GM18951 (cell line): ENCODE results near the gene UBASH3B.

Experiments used
- POLR2A ChIP-seq: IDR thresholded peaks from 4 replicates; pipeline ENCODE4 v1.6.1; 2011; ENCODE audit warnings: mild to moderate bottlenecking; ENCODE audit not compliant: insufficient read length, insufficient read depth; ENCODE audit errors: extremely low read depth
- in situ Hi-C: fragments of 300-500 bp; cut with MboI; formaldehyde crosslinking; loops from one replicate; pipeline ENCODE4 v1.12.0; 2022; ENCODE audit warnings: low sequenced_read_pairs, mixed read lengths, inconsistent platforms; ENCODE audit not compliant: unreplicated experiment

The UBASH3B gene

DNA sequence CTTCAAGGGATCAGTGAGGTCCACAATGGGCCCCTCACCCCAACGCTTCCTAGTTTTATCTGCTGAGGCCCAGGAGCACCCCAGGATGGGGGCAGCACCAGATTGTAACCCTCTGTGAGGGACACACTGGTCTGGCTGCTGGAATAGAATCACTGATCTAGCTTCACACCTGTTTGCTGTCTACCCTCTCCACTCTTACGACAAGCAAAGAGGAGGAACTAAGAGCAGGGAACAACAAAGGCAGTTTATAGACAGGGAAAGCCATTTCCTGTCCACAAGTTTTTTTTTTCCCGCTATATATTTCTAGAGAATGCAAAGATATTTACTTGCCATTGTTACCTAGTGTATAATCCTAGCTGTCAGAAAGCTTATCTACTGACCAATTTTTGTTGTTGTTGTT, 121.8 kb downstream of the UBASH3B start:
- TF ChIP-seq POLR2A, result no peak
- in situ Hi-C loops, result no loop called here

DNA sequence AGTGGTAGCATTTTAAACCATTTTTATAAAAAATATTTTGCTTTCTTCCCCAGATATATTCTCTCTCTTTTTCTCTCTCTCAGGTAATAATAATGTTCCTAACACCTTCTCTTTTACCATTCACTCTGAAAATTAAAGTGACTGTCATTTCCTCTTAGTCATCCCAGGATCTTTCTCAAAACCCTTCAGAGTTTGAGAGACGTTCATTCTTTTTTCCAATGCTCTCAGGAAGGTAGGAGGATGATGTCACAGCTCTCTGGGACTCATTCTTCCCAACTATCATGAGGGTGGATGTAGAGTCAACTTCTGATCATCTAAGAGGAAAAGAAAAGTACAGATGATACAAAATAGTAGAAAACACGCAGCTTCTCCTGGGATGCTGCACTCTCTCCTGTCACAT, 122.6 kb downstream of the UBASH3B start:
- in situ Hi-C loops, result no loop called here
- no peak for TF ChIP-seq POLR2A

DNA sequence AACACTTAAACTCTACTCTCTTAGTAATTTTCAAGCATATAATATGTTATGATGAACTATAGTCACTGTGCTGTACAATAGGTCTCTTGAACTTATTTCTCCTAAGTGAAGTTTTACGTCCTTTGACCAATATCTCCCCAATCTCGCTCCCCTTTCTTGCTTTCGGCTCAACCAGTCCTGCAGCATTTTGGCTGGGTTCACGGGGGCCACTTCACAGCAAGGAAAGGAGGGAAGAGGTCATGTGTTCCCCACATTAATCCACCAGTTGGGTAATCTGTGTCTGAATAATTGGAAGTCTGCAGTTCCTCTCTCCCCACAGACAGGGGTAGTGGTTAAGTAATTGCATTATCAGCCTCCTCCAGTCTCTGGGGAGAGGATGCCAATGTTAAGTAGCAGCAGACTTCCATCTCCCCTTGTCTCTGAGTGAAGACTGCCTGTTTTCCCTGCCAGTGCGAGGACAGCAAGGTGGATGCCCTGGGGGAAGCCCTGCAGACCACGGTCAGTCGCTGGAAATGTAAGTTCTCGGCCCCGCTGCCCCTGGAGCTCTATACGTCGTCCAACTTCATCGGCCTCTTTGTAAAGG, 123.6 kb downstream of the UBASH3B start:
- in situ Hi-C loops, result no loop called here
- TF ChIP-seq POLR2A, result no peak

DNA sequence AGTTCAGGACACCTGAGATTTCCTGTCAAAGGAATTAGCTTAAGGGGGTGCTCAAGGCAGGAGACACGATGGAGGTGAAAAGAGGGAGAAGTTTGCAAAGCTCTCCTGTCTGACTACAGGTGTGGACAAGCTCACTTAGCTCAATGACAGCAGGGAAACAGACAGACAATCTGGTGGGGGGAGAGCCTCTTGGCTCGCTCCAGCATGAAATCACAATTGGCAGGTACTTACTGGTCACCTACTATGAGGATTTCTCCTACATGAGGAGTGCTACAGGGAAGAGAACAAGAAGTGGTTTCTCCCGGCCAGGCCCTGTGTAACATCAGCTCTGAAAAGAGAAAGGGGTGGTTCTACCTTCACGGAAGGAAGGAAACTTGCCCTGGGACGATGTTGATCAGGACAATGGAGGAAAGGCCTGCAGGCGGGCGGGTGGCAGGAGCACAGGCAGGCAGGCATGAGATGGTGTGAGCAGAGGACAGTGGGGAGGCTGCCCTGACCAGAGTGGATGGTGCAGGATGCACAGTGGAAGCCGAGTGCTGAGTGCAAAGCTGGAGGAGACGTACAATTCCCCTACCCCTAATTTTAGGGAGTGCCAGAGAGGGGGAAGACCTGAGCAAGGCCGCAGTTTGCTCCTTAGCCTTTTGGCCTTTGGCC, 124.9 kb downstream of the UBASH3B start:
- TF ChIP-seq POLR2A, result no peak
- in situ Hi-C loops, result loop anchor here (10.0 kb wide), 1 partner anchor 146 kb away; no protein-coding TSS in a partner anchor

DNA sequence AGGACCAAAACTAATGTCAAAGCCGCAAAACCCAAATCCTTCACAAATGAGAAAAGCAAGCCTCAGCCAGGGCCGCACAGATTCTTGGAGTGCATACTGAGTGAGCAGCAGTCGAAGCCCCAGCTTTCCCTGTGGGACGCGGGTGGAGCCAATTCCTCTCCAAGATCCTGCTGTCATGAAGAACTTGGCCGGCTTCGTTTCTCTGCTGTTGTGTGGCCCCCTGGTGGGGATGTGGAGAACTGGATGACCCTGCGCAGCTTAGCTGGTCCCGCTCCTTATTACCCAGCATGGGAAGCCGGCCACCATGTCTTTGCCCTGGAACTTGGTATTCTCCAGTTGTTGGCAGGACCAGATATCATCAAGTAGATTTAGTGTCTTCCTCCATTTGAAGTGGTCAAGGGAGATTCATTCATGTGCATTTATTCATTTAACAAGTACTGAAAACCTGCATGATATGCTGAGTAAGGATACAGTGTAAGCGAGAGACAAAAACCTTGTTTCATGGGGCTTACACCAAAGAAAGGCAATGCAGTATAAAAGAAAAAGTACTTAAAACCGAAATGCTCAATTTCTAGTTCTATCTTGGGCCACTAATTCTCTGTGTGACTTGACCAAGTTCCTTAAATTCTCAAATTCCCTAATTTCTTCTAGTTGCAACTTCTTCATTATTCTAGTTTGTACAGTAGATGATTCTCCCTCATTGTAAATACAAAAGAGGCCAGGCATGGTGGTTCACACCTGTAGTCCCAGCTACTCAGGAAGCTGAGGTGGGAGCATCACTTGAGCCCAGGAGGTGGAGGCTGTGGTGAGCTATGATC, 126.1 kb downstream of the UBASH3B start:
- no peak for TF ChIP-seq POLR2A
- in situ Hi-C loops, result loop anchor here (10.0 kb wide), 1 partner anchor 147 kb away; no protein-coding TSS in a partner anchor

DNA sequence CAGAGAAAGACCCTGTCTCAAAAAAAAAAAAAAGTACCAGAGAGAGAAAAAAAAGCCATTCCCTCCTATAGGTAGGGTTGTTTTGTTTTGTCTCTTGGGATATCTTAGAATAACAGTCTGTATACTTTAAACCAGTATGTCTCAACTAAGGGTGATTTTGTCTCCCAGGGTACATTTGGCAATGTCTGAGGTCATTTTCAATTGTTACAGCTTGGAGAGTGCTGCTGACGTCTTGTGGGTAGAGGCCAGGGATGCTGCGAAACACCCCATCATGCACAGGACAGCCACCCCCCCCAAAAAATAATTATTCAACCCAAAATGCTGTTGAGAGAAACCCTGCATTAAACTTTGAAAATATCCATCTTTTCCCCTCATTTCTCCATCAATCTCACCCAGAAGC, 126.7 kb downstream of the UBASH3B start:
- TF ChIP-seq POLR2A, result no peak
- in situ Hi-C loops, result loop anchor here (10.0 kb wide), 1 partner anchor 147 kb away; no protein-coding TSS in a partner anchor

DNA sequence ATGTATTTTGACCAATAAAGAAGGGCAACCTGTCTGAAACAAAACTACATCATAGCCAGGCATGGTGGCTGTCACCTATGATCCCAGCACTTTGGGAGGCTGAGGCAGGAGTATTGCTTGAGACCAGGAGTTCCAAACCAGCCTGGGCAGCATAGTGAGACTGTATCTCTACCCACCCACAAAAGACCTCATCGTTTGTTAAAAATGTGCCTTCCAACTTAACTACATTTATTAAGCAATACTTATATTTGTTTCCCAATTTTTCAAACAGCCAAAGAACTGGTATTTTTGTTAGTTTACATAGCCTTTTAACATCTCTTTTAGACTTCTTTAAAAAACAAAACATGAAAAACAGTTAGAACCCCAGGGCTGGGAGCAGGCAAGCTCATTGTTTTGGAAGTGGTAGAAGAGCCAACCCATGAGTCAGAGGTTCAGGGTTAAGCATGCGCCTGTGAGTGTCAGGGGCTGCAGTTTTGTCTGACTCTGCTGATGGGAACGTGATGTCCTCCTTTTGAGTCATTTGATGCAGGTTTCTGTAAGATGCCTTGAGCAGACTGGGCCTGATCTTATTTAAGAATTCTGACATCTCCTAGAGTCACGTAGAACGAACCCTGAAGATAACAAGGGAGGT, 128.9 kb downstream of the UBASH3B start:
- TF ChIP-seq POLR2A, result no peak
- in situ Hi-C loops, result loop anchor here (10.0 kb wide), 1 partner anchor 150 kb away; no protein-coding TSS in a partner anchor

DNA sequence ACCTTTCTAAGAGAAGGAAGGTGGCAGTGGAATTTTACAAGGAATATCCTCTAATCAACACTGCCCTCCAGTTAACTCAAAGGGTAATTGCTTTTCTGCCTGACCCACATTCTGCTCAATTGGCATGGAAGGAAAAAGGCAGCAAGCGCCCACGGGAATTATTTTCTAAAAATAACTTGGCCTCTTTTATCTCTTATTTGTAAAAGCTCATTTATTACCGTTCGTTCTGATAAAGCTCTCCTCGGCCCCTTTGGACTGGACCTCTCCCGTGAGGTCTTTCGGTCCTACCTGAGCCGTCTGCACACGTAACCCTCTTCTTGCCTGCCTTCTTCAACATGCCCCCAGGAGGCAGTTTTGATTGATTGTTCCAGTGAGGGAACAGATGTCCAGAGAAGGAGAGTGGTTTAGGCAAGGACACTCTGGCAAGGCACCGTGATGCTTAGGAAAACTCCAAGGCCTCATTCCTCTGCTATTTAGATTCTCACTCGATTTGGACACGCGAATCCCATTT, 129.6 kb downstream of the UBASH3B start:
- in situ Hi-C loops, result loop anchor here (10.0 kb wide), 1 partner anchor 150 kb away; no protein-coding TSS in a partner anchor
- no peak for TF ChIP-seq POLR2A

DNA sequence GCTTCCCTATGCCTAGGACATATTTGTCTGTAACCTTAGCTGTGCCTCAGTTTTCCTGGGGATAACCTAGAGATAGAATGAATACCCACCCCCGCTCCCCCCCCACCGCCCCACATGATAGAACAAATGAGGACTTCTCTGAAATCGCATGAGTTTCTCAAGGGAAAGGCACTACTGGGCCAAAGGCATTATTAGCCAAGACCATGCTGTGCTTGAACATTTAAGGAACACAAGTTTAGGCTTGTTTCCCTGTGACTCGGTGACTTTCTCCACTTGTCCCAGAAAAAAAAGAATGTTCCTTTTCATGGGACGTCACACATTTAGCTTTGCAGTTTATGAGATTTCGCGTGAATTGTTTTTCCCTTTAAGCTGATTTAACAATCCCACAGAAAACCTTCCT, 131.4 kb downstream of the UBASH3B start:
- in situ Hi-C loops, result loop anchor here (10.0 kb wide), 1 partner anchor 152 kb away; no protein-coding TSS in a partner anchor
- no peak for TF ChIP-seq POLR2A

DNA sequence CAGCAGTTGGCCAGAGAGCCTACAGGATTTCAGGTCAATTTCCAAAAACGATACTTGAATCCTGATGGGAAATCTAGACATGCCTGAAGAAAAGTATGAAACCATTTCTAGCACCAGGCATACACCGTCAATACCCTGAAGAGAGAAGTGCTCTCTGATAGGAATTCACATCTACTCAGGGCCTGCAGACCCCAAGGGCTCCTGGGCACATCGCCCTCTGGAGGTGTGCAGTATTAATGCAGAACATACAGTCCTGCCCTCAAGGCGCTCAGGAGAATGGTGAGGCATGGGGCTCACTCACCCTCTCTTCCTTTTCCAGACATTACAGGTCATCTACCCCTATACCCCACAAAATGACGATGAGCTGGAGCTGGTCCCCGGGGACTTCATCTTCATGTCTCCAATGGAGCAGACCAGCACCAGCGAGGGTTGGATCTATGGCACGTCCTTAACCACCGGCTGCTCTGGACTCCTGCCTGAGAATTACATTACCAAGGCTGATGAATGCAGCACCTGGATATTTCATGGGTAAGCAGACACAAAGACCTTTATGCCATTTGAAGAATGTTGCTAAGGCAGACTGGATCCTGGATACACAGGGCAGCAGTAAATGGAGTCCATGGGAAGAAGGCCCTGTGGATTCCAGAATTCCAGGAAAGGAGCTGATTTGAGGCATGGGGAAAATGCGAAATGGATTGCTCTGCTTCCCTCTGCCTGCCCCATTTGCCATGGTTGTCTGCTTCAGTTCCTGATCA, 133.4 kb downstream of the UBASH3B start:
- no peak for TF ChIP-seq POLR2A
- in situ Hi-C loops, result loop anchor here (10.0 kb wide), 1 partner anchor 154 kb away; no protein-coding TSS in a partner anchor

DNA sequence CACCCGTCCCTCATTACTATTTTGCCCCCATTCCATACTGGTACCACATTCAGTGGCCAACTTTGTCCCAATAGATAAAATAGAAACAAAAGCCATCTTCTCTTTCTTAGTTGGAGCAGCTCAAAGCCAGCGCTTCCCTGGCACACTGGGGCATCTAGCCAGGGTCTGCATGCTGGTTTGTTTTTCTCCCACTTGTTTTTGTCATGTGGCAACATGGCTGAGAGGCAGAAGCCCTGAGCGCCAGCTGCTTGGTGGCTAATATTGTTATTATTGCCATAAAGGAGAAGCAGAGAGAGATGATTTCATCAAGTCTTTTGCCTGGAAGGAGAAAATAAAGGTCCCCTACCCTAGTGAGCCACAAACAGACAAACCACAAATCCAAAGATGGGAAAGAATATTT, 134.4 kb downstream of the UBASH3B start:
- no peak for TF ChIP-seq POLR2A
- in situ Hi-C loops, result loop anchor here (10.0 kb wide), 1 partner anchor 155 kb away; no protein-coding TSS in a partner anchor

DNA sequence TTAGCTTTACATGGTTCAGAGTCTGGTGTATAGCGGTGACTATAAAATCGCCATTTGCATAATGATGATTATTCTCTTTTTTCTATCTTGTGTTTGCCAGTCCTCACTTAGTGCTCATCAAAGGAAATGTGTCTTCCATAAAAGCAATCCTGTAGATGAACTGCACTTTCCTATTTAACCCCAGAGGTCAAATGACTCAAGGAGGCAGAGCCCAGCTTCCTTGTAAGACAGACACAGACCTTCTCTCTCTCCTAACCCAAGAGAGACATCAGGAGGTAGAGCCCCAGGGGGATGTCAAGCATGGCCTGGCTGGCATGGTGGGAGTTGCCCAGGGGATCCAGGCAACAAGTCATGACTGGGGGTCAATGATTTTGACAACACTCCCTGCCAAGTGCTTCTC, 135.9 kb downstream of the UBASH3B start:
- in situ Hi-C loops, result no loop called here
- TF ChIP-seq POLR2A, result no peak
